Activated CD8-positive, alpha-beta memory T cell treated with anti-CD3 and anti-CD28 coated beads, Interleukin-2, amount 50 U/mL, for 1 hour (primary cell): ENCODE measurements around the gene COX4I1.
"Not testable (repeated sequence)": the region's sequence is repeated elsewhere in the genome, so short reads cannot be mapped to it uniquely, and the experiment has no call there.

Source experiments
- DNase-seq: peaks from one replicate; pipeline ENCODE4 v3.0.0-alpha.2; 2020; ENCODE audit errors: extremely low read depth

Gene COX4I1

GRCh38 chr16:85800321-85800669 is 800 bp downstream of the COX4I1 start:
- DNase-seq = no peak

DNA sequence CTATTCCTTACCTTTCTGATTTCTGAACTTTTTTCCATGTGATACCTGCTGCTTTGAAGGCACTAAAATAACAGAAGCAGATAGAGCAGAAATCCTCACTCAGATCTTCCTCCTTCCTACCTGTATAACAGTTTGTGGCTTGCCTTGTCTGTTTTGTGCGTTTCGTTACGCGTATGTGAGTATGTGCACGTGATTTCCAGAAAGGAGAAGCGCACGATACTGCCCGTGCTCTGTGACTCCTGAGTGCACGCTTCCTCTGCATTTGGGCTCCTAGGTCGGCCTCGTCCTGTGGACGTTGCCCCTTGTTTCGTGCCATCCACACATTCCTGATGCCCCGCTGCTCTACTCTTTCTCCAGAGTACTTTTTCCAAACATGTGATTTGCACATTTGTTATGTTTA is 4.1 kb downstream of the COX4I1 start:
- DNase-seq = no peak

DNA sequence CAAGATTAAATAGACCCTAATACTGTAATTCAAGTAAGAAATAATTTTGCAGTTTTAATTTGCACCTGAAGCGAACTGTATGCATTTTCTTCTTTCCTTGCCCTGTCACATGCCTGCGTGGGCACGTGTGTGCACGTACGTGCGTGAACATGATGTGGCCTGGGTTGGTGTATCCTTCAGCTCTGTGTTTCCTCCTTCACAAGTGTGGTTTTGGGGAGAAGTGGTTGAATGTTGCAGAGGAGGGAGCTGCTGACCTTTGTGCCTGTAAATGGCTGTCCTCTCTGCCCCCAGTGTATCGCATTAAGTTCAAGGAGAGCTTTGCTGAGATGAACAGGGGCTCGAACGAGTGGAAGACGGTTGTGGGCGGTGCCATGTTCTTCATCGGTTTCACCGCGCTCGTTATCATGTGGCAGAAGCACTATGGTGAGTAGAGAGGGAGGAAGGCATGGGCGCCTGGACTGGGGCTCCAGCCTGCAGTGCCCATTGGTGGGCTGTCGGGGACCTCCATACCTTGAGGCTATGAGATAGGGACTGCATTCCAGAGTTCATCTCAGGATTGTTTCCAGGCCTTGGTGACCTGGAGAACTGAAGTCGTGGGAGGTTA is 6.0 kb downstream of the COX4I1 start:
- DNase-seq = no peak

GRCh38 chr16:85806539-85806938 is 7.0 kb downstream of the COX4I1 start:
- no peak for DNase-seq

- not testable (repeated sequence) for DNase-seq
Observed at GRCh38 chr16:85807340-85807739, 7.8 kb downstream of the COX4I1 start.

DNA sequence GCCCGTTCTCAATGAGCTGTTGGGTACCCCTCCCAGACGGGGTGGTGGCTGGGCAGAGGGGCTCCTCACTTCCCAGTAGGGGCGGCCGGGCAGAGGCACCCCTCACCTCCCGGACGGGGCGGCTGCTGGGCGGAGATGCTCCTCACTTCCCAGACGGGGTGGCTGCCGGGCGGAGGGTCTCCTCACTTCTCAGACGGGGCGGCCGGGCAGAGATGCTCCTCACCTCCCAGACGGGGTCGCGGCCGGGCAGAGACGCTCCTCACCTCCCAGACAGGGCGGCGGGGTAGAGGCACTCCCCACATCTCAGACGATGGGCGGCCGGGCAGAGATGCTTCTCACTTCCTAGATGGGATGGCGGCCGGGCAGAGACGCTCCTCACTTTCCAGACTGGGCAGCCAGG is 8.6 kb downstream of the COX4I1 start:
- not testable (repeated sequence) for DNase-seq

DNA sequence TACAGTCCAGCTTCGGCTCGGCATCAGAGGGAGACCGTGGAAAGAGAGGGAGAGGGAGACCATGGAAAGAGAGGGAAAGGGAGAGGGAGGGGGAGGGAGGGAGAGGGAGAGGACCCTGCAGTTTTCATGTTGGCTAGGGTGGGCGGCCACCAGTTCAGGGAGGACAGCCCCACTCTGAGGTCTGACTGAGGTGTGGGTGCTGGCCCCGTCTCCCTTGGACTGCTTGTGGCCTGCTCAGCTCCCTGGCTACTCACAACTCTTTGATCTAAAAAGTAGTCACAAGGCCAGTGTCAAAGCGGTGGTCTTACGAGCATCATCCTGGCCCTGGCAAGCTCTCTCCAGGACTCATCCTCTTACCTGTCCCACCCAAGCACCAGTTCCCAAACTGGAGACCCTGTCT is 9.4 kb downstream of the COX4I1 start:
- no peak for DNase-seq

DNA sequence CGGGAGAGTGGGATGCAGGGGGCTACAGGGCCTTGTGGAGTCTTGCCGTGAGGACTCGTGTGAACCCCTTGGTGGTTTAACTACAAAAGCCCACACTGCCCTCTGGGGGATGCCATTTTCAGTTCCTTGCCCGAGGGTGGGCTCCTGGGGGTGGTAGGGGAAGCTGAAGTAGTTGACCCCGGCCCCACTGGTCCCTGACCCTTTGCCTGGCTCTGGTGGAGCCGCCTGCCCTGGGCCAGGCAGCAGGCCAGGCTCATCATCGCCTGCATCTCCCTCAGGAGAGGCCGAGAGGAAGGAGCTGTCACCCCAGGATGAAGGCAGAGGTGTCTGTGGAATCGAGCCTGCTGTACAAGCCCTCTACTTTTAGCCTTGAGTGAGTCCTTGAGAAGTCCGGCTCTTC is 10.2 kb downstream of the COX4I1 start:
- DNase-seq = no peak

DNA sequence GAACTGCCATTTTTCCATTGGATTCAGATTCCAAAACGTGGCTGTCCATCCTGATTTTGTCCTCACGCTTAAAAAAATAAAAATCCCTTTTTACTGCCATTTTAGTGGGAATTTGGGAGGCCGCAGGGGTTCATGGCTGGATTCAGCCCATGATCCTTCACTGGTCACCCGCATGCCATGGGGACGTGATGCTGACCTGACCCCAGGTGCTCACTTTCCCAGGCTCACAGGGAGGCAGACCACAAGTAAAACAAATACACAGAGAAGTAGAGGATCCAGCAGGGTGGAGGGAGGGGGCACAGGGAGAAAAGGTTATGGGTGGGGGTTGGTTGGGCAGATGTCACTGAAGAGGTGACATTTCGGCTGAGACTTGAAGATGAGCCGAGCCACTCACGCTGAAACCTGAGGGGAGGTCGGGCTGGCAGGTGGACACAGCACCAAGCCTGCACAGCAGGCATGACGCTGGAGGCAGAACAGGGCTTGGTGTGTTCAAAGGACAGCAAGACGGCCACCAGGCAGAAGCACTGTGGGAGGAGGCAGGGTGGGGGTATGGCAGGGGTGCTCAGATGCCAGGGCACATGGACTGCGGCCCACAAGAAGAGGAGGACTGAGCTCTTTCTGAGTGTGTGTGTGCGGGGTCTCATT is 10.7 kb downstream of the COX4I1 start:
- no peak for DNase-seq

DNA sequence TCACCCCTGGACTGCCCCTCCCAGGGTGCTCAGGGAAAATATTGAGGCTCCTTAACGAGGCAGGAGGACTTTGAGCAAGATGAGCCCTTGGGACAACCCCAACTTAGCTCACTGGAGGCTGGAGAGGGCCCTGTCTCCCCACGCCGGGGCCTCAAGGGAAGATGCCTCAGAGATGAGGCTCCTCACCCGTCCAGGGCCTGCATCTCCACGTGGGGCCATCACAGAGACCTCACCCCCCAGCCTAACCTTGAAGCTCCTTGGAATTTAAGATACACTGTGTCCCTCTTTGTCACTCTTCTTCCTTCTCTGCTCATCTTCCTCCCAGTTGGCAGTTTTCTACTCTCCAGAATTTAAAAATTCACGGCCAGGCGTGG is 11.2 kb downstream of the COX4I1 start:
- no peak for DNase-seq

DNA sequence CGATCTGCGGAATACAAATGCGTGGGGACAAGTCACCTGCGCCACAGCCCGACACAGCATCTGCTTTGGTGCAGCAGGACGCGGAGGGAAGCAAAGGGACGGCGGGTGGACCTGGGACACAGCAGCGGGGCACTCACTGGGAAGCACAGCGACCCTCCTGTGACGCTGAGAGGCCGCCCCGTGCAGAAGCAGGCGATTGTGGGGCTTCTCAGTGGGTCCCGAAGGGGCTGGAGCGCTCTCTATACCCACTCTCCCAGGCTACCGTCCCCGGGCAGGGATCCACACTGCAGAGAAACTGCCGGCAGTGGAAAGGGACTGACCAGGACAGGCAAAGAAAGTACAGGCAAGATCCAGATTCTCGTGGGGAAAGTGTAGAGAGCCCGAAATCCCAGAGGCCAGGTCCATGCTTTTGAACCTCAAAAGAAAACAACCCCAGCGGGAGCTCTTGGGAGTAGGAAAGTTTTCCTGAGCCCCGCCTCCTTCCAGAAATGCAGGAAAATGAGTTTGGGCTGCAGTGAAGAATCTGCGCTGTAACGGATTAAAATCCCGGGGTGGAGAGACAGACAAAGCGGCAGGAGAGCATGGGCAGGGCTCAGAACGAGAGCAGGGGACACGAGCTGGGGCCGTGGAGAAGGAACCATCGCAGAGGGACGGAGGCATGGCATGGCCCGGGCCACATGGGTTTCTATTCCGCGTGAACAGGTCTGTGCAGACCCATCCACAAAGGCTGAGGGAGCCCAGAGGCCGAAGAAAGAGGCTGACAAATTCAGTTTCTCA is 12.7 kb downstream of the COX4I1 start:
- no peak for DNase-seq

DNA sequence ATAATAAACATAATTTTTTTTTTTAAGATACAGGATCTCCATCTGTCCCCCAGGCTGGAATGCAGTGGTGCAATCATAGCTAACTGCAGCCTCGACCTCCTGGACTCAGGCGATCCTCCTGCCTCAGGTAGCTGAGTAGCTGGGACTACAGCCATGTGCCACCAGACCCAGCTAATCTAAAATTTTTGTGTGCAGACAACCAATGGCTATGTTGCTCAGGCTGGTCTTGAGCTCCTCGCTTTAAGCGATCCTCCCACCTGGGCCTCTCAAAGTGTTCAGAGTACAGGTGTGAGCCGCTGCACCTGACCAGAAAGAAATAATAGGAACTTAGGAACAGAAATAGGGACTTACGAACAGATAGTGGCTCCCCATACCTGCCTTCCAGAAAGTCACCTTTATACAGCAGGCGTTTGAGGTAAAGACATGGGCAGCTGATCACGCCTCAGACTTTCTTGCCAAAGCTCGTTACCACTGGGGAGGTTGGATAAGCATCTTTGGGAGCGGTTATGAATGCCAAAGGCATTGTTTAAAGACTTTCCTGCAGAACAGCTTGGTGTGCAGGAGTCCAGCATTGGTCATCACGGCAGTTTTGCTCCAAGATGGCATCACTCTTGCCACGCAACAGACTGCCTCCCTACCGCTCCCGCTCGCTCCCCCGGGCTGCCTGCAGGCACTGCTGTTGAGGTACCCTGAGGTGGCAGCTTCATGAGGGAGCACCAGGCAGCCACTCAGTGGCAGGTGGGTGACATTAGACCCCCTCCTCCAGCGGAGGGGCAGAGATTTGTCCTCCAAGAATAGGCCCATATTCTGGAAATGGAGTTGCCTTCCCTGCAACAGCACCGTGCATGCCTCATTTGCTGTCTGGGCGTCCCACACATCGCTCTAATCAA is 13.6 kb downstream of the COX4I1 start:
- no peak for DNase-seq

DNA sequence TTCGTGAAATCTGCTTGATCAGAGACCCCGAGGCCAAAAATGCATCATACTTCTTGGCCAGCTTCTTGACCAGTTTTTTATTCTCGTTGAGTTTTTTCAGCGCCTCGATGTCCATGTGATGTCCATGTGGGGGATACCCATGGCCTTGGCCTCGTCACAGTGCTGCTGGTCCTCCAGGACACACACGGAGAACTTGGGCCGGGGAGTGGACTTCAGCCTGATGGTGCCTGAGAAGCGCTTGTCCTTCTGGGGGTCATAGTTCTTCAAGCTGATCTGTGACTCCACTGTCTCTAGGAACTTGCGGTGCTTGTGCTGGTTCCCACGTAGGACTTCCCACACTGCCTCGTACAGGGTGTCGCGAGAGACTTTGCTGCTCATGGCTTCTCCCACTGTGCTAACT is 16.7 kb downstream of the COX4I1 start:
- no peak for DNase-seq

DNA sequence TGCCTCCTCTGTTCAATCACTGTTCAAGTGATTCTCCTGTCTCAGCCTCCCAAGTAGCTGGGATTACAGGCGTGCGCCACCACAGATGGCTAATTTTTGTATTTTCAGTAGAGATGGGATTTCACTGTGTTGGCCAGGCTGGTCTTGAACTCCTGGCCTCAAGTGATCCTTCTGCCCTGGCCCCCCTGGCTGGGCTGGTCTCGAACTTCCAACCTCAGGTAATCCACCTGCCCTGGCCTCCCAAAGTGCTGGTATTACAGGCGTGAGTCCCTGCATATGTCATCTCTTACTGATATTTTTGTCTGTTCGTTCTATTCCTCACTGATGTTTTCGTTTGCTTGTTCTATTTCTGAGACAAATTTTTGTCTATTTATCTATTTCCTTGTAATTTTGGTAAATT is 17.7 kb downstream of the COX4I1 start:
- not testable (repeated sequence) for DNase-seq

- peak; percentile 49 for DNase-seq
Observed at GRCh38 chr16:85819245-85819644, 19.8 kb downstream of the COX4I1 start.

- no peak for DNase-seq
Observed at GRCh38 chr16:85819771-85820170, 20.3 kb downstream of the COX4I1 start.

DNA sequence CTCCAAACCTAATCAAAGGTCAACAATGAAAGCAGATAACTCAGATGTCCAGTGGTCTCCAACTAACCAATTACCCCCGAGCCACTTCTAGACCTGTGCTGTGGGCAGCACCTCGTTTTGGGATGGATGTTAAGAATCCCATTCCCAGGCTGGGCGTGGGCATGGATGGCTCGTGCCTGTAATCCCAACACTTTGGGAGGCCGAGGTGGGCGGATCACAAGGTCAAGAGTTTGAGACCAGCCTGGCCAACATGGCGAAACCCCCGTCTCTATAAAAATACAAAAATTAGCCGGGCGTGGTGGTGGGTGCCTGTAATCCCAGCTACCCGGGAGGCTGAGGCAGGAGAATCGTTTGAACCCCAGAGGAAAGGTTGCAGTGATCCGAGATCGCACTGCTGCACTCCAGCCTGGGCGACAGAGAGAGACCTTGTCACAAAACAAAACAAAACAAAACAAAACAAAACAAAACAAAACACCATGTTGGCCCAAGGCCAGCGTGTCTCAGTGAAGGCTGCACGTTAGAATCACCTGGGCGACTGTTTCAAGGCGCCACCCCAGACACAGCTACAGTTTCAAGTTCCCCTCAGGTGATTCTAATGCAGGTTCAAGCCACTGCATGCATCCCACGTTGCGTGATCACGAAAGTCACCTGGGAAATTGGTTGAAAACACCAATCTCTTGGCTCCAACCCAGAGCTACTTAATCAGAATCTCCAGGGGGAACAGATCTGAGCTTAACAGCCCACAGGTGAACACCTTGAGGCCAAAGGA is 21.3 kb downstream of the COX4I1 start:
- DNase-seq = no peak

DNA sequence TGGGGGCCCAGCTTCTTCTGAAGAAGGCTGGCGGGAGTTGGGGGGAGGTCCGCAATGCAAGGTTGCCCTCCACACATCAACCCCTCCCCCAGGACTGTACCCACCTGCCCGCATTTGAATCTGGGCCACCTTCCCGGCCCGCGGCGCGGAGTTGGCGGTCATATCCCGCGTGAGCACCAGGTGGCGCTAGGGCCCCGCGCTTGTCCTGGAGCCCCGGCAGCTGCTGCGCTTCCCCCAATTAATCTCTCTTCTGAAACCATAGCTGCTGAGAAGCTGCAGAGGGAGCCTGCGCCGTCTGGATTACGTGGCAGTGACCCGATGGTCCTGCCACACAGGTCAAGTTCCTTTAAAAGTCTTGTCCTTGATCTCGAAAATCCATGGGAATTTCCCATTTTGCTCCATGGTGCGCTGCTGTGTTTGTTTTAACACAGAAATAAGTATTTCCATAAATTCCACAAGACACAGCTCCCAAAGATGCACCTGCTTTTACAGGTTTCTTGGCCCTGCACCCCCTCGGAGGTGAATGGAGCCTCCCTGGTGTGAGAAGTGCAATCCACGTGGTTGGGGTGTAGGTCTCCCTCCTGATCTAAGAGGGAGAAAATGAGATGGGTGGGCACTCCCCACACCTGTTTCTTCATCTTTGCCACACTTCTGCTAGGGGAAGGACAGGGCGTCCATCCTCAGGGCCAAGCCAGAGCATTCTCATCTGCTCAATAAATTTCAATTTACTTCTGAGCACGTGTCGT is 22.1 kb downstream of the COX4I1 start:
- DNase-seq = peak; percentile 35

DNA sequence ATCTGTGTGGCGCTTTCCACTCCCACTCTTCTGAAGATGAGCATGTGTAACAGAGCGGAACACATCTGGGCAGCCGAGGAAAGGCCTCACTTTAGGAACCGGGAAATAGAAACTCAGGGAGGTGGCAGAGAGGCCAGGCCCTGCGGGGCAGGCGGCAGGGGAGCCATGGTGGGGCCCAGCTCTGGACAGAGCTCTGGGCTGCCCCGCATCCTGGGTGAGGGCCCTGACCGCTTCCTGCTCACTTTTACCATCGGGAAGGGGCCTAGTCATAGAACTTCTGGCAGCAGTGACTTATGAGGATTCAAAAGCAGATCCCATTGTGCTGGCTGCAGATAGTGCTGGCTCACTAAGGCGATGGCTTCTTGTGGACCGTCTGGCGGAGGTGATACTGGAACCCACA is 22.6 kb downstream of the COX4I1 start:
- no peak for DNase-seq

DNA sequence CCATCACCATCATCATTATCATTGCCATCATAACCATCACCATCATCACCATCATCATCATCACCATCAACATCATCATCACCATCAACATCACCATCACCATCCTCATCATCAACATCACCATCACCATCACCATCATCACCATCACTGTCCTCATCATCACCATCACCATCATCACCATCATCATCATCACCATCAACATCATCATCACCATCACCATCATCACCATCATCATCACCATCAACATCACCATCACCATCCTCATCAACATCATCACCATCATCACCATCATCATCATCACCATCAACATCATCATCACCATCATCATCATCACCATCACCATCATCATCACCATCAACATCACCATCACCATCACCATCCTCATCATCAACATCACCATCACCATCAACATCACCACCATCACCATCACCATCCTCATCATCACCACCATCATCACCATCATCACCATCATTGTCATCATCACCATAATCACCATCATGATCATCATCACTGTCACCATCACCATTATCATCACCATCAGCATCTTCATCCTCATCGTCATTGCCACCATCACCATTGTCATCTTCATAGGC is 23.9 kb downstream of the COX4I1 start:
- DNase-seq = no peak
